ENCODE measurements around the gene COBL. TPM values are rescaled to one million over a fixed set of nuclear protein-coding genes. Genes with fewer than 3 reads are reported as not detected.

The COBL gene
- total RNA-seq, 6 experiments from 2014 or later, result 21.5 to 35.9 (median 24.6) TPM

DNA sequence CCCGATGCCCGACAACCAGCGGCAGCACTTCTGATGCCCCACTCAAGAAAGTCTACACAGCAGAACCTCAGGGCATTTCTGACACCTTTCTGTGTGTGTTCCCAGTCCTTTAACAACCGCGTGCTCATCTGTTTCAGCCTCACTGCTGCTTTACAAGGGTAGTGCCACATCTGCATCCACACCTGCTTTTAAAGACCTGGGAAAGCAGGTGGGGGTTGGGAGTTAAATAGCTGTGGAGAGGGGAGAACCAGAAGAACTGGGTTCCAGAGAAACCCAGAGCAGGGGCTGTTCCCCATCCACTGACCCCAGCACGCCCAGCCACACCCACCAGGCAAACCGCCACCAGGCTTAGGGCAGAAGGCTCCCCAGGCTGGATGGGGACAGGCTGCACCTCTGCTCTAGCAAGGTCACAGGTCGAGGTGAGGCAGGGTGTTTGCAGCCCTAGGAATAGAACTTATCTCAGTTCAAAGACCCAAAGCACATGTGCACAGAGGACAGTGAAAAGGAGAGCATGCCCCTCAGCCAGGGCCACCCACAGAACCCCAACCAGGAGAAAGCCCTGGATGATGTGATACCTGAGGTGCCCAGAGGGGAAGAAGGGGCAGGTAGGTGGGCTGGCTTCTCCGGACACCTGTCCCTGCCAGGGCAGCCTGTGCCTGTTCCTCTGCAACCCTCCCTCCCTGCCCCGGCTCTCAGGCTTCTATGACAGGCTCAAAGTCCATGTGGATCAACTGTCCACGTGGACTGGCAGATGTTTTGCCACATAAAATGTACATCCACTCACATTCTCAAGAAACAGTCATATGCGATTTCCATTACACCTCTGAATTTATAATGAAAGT lies 51.3 kb downstream of the COBL start:
- peak overlapping the region; percentile 54 to 89 (median 68) for H3K27ac ChIP-seq
- ATAC-seq, result peak; percentile 84 to 89 (median 88)

DNA sequence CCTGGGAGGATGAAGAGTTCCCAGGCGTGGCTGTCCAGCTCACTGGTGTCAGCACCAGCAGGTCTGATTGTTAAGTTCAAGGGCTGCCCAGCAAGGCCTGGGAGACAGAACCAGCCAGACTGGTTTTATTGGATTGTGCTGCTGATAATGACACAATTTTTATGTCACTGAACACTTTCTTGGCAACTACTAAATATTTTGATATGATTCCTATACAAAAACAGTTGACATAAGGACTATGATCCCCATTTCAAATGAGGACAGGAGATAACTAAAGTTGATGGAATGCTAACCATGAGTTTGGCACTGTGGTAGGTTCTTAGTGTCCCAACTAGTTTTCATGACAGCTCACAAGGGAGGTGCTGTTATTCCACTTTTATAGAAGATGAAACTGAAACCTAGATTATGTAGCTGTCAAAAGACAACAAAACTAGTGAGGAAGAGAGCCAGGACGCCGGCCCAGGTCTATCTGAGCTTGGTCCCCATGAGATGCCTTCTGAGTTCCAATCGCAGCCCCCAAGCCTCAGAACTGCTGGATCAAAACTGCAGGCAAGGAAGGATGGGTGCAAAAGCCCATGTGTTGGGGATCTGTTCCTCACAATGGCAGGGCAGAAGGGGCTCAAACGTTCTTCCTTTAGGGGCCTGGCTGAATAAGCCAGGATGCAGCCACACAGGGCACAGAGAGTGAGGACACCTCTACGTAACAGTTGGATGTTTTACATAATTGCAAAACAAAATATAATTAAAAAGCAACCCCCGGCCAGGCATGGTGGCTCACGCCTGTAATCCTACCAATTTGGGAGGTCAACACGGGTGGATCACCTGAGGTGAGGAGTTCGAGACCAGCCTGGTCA lies 52.8 kb downstream of the COBL start:
- H3K27ac ChIP-seq, result peak overlapping the region; percentile 47 to 89 (median 68)
- ATAC-seq (peak; percentile 35 to 73 (median 62)), DNase-seq (no peak)
- no peaks in the 10 kb centered on the region for H3K9me3 ChIP-seq
- no peaks in the 10 kb centered on the region for H3K27me3 ChIP-seq
- H3K4me1 ChIP-seq, result peaks cover 0 to 44% (median 20%) of the 10 kb centered on the region in 4 donors
- no peaks in the 10 kb centered on the region for H3K36me3 ChIP-seq
- intact Hi-C loops (cut with DNase I), result loop anchor here in 1 of 2 donors (10.0 kb wide), 1 partner anchor 101 kb away; no protein-coding TSS in a partner anchor
- TF ChIP-seq, protein P1, sequence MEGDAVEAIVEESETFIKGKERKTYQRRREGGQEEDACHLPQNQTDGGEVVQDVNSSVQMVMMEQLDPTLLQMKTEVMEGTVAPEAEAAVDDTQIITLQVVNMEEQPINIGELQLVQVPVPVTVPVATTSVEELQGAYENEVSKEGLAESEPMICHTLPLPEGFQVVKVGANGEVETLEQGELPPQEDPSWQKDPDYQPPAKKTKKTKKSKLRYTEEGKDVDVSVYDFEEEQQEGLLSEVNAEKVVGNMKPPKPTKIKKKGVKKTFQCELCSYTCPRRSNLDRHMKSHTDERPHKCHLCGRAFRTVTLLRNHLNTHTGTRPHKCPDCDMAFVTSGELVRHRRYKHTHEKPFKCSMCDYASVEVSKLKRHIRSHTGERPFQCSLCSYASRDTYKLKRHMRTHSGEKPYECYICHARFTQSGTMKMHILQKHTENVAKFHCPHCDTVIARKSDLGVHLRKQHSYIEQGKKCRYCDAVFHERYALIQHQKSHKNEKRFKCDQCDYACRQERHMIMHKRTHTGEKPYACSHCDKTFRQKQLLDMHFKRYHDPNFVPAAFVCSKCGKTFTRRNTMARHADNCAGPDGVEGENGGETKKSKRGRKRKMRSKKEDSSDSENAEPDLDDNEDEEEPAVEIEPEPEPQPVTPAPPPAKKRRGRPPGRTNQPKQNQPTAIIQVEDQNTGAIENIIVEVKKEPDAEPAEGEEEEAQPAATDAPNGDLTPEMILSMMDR (IDR thresholded peaks at IDR 0.05), result no peak
- TF ChIP-seq POLR2A (IDR thresholded peaks at IDR 0.05), result no peak
- peak overlapping the region in 1 of 3 donors; percentile 16 for H3K4me3 ChIP-seq
- WGBS (ENCODE audit: insufficient coverage, low coverage, low lambda C conversion rate, missing lambda C conversion rate), result 58% methylated on average over 7 of the region's 10 CpGs

More for the DNA sequence above, 51.3 kb downstream of the COBL start:
- intact Hi-C loops (cut with DNase I), result loop anchor here in 1 of 2 donors (10.0 kb wide), 1 partner anchor 100 kb away; no protein-coding TSS in a partner anchor
- peak overlapping the region in 1 of 3 donors; percentile 32 for H3K4me3 ChIP-seq
- no peak for TF ChIP-seq POLR2A (IDR thresholded peaks at IDR 0.05)
- TF ChIP-seq, protein P1 (IDR thresholded peaks at IDR 0.05), result no peak
- peaks cover 0 to 44% (median 20%) of the 10 kb centered on the region in 4 donors for H3K4me1 ChIP-seq
- no peaks in the 10 kb centered on the region for H3K36me3 ChIP-seq
- WGBS (ENCODE audit: insufficient coverage, low coverage, low lambda C conversion rate, missing lambda C conversion rate), result 43% methylated on average over 6 of the region's 12 CpGs
- H3K27me3 ChIP-seq, result no peaks in the 10 kb centered on the region
- peak; percentile 70 to 88 (median 87) for DNase-seq
- H3K9me3 ChIP-seq, result no peaks in the 10 kb centered on the region

DNA sequence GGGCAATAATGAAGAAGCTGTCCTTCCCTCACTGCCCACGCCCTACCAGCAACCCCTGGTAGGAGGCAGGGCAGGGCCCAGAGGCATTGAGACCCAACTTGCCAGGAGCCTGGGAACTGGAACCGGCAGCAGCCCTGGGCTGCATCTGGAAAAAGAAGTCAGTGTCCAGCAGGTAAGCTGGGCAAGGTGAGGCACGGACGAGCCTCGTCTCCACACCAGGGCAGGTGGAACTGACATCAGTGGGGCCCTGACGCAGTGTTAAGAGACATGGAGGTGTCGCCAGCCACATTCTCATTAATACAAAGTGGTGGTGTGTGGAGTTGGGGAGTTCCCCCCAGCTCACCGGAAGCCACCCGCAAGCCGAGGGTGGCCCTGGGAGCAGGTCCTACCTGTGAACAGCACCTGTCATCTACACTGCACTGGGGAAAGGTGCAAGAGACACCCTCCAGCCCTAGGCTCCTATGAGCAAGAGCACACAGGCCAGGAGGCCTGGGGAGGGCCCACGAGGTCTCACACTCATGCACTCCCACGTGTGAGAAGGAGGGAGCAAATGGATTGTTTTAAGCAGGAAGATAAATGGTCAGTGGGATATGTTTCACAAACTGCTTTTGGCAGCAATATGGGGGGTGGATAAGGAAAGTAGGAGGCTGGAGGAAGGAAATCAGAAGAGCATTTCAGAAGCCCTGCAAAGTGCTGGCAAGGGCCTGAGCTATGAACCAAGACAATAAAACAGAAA lies 53.6 kb downstream of the COBL start:
- ATAC-seq, result no peak
- no peak for DNase-seq
- Histone ChIP-seq H3K27me3 (no peaks in the 10 kb centered on the region), H3K9me3 (no peaks in the 10 kb centered on the region), H3K36me3 (no peaks in the 10 kb centered on the region), H3K4me1 (peaks cover 0 to 44% (median 20%) of the 10 kb centered on the region in 4 donors), H3K27ac (peak overlapping the region; percentile 47 to 89 (median 68)), H3K4me3 (no peak overlapping the region)
- 70% methylated on average over 4 of the region's 12 CpGs for WGBS (ENCODE audit: insufficient coverage, low coverage, low lambda C conversion rate, missing lambda C conversion rate)
- TF ChIP-seq, protein P1 (IDR thresholded peaks at IDR 0.05), result no peak
- TF ChIP-seq POLR2A (IDR thresholded peaks at IDR 0.05), result no peak
- intact Hi-C loops (cut with DNase I), result loop anchor here in 1 of 2 donors (10.0 kb wide), 1 partner anchor 102 kb away; no protein-coding TSS in a partner anchor

Data from right lobe of liver (tissue), 6 donors.